Nephron (organoid): ENCODE measurements around the gene SATB2.

Experiments used
- H3K27ac Mint-ChIP-seq, 3 experiments: 2 replicates each; pipeline ENCODE4 v1.8.0; 2020; ENCODE audit warnings: mixed read lengths in 3 of 3, mild to moderate bottlenecking in 2 of 3, moderate library complexity in 1 of 3
- H3K27me3 Mint-ChIP-seq: 2 replicates; pipeline ENCODE4 v1.8.0; 2021; ENCODE audit warnings: low read depth, mild to moderate bottlenecking, moderate library complexity, mixed read lengths
- H3K36me3 Mint-ChIP-seq: 2 replicates; pipeline ENCODE4 v1.8.0; 2020; ENCODE audit warnings: low read depth, mixed read lengths
- H3K4me1 Mint-ChIP-seq: 2 replicates; pipeline ENCODE4 v1.8.0; 2020; ENCODE audit warnings: mixed read lengths
- H3K4me3 Mint-ChIP-seq, 3 experiments: 2 replicates each; pipeline ENCODE4 v1.8.0; 2020; ENCODE audit warnings: mild to moderate bottlenecking in 3 of 3, mixed read lengths in 3 of 3, moderate library complexity in 2 of 3
- H3K9me3 Mint-ChIP-seq: 2 replicates; pipeline ENCODE4 v1.8.0; 2020; ENCODE audit warnings: mixed read lengths
- TF ChIP-seq, protein P1 (sequence below), 3 experiments: fragments of 200-600 bp; sonication (generic); IDR thresholded peaks; one replicate each; pipeline ENCODE4 v1.5.0; 2021; ENCODE audit warnings: antibody characterized with exemption in 3 of 3; ENCODE audit not compliant: unreplicated experiment in 3 of 3

Gene SATB2

DNA sequence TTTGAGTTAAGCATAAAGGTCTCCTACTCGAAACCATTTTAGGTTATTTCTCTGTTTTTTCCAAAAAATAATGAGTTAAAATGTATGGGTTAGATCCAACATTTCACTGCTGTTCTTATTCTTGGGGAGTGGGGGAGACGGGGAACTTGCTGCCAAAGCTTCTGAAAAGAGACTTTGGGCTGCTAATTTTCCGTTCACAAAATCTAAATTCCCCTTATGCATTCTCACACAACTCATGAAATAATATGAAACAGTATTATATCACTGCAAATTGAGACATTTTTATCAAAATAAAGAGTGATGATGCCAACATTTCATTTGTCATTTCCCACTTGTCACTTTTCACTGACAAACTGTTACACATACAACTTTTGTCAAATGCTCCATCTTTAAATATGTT lies 7.8 kb downstream of the SATB2 start:
- no peak overlapping the region for H3K27ac Mint-ChIP-seq
- no peaks in the 10 kb centered on the region for H3K4me1 Mint-ChIP-seq
- H3K27me3 Mint-ChIP-seq, result peaks cover 82% of the 10 kb centered on the region
- TF ChIP-seq, protein P1, sequence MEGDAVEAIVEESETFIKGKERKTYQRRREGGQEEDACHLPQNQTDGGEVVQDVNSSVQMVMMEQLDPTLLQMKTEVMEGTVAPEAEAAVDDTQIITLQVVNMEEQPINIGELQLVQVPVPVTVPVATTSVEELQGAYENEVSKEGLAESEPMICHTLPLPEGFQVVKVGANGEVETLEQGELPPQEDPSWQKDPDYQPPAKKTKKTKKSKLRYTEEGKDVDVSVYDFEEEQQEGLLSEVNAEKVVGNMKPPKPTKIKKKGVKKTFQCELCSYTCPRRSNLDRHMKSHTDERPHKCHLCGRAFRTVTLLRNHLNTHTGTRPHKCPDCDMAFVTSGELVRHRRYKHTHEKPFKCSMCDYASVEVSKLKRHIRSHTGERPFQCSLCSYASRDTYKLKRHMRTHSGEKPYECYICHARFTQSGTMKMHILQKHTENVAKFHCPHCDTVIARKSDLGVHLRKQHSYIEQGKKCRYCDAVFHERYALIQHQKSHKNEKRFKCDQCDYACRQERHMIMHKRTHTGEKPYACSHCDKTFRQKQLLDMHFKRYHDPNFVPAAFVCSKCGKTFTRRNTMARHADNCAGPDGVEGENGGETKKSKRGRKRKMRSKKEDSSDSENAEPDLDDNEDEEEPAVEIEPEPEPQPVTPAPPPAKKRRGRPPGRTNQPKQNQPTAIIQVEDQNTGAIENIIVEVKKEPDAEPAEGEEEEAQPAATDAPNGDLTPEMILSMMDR (IDR thresholded peaks at IDR 0.05; ENCODE audit: unreplicated experiment in 3 of 3), result no peak
- no peak overlapping the region for H3K4me3 Mint-ChIP-seq
- H3K9me3 Mint-ChIP-seq, result no peaks in the 10 kb centered on the region
- H3K36me3 Mint-ChIP-seq, result no peaks in the 10 kb centered on the region

DNA sequence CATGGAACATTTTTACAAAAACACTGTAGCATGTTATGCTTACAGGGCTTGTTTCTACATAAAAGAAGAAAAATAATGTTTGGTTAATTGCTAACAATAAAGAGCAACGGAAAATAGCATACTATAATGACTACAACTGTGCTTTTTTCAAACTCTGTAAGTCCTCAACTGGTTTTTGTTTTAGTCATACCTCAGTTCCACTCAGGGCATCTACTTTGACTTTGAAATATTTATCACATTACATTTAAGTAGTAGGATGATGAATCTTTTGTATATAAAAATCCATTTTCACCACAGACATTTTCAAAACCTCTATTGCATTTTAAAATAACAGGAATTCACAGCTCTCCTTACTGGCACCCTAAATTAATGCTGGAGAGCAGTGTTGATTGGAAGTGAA lies 8.3 kb downstream of the SATB2 start:
- H3K27ac Mint-ChIP-seq, result no peak overlapping the region
- no peaks in the 10 kb centered on the region for H3K36me3 Mint-ChIP-seq
- H3K27me3 Mint-ChIP-seq, result peaks cover 82% of the 10 kb centered on the region
- H3K4me1 Mint-ChIP-seq, result no peaks in the 10 kb centered on the region
- no peaks in the 10 kb centered on the region for H3K9me3 Mint-ChIP-seq
- H3K4me3 Mint-ChIP-seq, result no peak overlapping the region
- TF ChIP-seq, protein P1 (IDR thresholded peaks at IDR 0.05; ENCODE audit: unreplicated experiment in 3 of 3), result no peak

DNA sequence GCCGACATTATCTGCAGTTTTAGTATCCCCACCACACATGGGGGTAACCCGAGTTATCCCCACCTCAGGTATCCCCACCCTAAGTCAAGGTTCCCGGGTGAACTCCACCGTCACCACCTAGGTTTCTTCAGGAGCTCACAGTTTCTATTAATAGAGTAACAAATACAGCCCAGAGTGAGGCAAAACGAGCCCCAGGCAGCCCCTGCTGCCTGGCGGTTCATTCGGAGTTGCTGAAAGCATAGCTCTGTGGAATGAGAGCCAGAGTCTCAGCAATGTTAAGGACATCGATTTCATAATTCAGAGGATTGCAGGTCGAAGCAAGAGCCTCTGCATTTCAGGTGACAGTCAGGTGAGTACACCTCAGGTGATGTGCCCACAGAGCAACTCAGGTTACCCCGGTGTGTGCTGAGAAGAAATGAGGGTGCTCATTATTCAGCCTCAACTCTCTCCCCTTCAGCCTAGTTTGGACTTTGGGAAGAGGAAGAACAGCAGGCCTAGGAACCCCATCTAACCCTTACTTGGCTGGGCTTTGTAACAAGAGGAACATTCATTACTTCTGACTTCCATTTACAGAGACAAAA lies 10.7 kb downstream of the SATB2 start:
- Mint-ChIP-seq H3K9me3 (no peaks in the 10 kb centered on the region), H3K36me3 (no peaks in the 10 kb centered on the region), H3K4me3 (no peak overlapping the region), H3K4me1 (no peaks in the 10 kb centered on the region), H3K27me3 (peaks cover 72% of the 10 kb centered on the region), H3K27ac (no peak overlapping the region)
- TF ChIP-seq, protein P1 (IDR thresholded peaks at IDR 0.05; ENCODE audit: unreplicated experiment in 3 of 3), result no peak

DNA sequence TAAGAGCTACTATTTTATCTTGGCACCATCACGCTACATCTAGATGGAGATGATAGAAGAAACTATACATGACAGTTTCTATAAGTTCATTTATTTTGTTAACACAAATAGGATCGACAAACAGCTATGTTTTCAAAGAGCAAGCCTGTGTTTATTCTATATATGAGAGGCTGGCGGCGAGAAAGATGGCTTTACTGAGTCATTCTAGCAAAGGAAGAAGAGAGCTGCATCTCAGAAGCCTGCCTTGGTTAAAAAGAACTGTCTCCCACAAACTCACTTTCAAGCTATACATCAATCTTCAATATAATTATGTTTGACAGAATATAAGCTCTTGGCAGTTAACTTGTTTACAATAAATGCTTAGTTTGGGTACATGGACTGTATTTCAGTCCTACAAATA lies 13.0 kb downstream of the SATB2 start:
- H3K27me3 Mint-ChIP-seq, result peaks cover 53% of the 10 kb centered on the region
- no peak overlapping the region for H3K27ac Mint-ChIP-seq
- no peaks in the 10 kb centered on the region for H3K9me3 Mint-ChIP-seq
- H3K4me1 Mint-ChIP-seq, result no peaks in the 10 kb centered on the region
- H3K4me3 Mint-ChIP-seq, result no peak overlapping the region
- H3K36me3 Mint-ChIP-seq, result no peaks in the 10 kb centered on the region
- TF ChIP-seq, protein P1 (IDR thresholded peaks at IDR 0.05; ENCODE audit: unreplicated experiment in 3 of 3), result no peak

DNA sequence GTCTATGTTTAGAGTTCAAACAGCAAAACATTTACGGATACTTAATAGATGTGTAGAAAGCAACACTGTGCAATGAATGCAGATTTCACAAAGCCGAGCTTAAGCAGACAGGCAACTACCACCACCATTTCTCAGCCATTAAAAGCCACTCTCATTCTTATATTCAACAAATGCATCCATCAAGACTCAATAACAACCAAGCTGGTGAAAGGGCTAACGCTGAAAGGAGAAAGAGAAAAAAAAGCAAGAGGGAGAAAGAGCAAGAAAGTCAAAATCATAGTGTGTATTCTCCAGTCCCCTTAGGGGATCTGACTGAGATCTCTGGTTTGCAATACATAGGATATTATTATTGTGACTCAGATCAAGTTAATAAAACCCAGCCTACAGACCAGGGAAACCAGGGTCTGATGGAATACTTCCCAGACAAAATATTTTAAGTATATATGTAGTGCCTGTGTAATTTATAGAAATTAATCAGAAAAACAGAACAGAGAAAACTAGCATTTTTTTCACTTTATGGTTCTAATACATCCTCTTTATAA lies 14.1 kb downstream of the SATB2 start:
- TF ChIP-seq, protein P1 (IDR thresholded peaks at IDR 0.05; ENCODE audit: unreplicated experiment in 3 of 3), result no peak
- no peak overlapping the region for H3K27ac Mint-ChIP-seq
- no peaks in the 10 kb centered on the region for H3K36me3 Mint-ChIP-seq
- H3K4me1 Mint-ChIP-seq, result no peaks in the 10 kb centered on the region
- peaks cover 48% of the 10 kb centered on the region for H3K27me3 Mint-ChIP-seq
- H3K4me3 Mint-ChIP-seq, result no peak overlapping the region
- no peaks in the 10 kb centered on the region for H3K9me3 Mint-ChIP-seq

DNA sequence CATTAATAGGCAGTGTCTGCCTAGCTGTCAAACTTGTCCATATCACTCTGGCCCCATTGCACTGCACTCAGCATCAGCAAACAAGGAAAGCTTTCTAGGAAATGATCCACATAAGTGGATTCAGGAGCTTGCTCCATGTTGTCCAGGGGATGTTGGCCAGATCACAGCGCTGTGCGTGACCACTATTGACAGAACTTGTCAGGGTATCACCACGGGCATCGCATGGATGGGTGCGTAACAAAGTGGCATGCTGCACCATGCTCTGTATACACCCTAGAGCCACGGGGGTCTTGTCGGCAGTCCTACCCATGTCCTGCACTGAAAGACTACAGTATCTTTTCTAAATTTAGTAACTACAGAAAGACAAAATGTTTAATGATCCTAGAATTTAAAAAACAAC lies 15.6 kb downstream of the SATB2 start:
- TF ChIP-seq, protein P1 (IDR thresholded peaks at IDR 0.05; ENCODE audit: unreplicated experiment in 3 of 3), result no peak
- H3K36me3 Mint-ChIP-seq, result no peaks in the 10 kb centered on the region
- no peak overlapping the region for H3K4me3 Mint-ChIP-seq
- H3K27me3 Mint-ChIP-seq, result peaks cover 43% of the 10 kb centered on the region
- H3K9me3 Mint-ChIP-seq, result no peaks in the 10 kb centered on the region
- no peak overlapping the region for H3K27ac Mint-ChIP-seq
- H3K4me1 Mint-ChIP-seq, result no peaks in the 10 kb centered on the region
